ENCODE measurements around the gene NBPF1.
"Not testable (repeated sequence)": the region's sequence is repeated elsewhere in the genome, so short reads cannot be mapped to it uniquely, and the experiment has no call there.

Gene NBPF1

GRCh38 chr1:16608838-16609560 lies 4.4 kb downstream of the NBPF1 start:
- no peak overlapping the region for H3K4me2 ChIP-seq (ENCODE audit: insufficient read depth, low read length, poor library complexity, severe bottlenecking)
- no peak overlapping the region for H4K8ac ChIP-seq (ENCODE audit: low read depth, low read length)
- H3K23ac ChIP-seq (ENCODE audit: low read depth, low read length, poor library complexity), result no peak overlapping the region
- H2BK12ac ChIP-seq (ENCODE audit: low read length), result no peak overlapping the region
- H3K14ac ChIP-seq (ENCODE audit: low read length), result no peak overlapping the region
- H3K18ac ChIP-seq (ENCODE audit: low read length), result no peak overlapping the region
- H2AFZ ChIP-seq (ENCODE audit: low read length), result no peak overlapping the region
- H3K9me3 ChIP-seq (replicated peaks in 1 of 2; ENCODE audit: control insufficient read depth in 2 of 2, insufficient read depth in 1 of 2, low read depth in 1 of 2, low read length in 2 of 2), result no peaks in the 10 kb centered on the region
- DNase-seq (ENCODE audit: low spot score), result no peak
- H3K27ac ChIP-seq (replicated peaks; ENCODE audit: low read length), result no peak overlapping the region
- no peak overlapping the region for H3K9ac ChIP-seq (ENCODE audit: low read depth, low read length, poor library complexity)
- peaks cover 8% of the 10 kb centered on the region for H3K79me1 ChIP-seq (ENCODE audit: low read depth, low read length)
- peaks cover 22 to 44% of the 10 kb centered on the region in 2 donors for H3K36me3 ChIP-seq (replicated peaks in 1 of 2; ENCODE audit: control insufficient read depth in 2 of 2, insufficient read depth in 2 of 2, low read length in 2 of 2)
- no peak overlapping the region for H2BK15ac ChIP-seq (ENCODE audit: low read length)
- no peak overlapping the region for H3K4ac ChIP-seq (ENCODE audit: low read length)
- no peak overlapping the region for H2AK5ac ChIP-seq (ENCODE audit: low read depth, low read length)
- H2BK120ac ChIP-seq (ENCODE audit: low read depth, low read length), result no peak overlapping the region
- no peak overlapping the region for H2BK5ac ChIP-seq (ENCODE audit: low read length)
- H3K4me1 ChIP-seq (ENCODE audit: control insufficient read depth in 2 of 2, insufficient read depth in 1 of 2, low read depth in 1 of 2, low read length in 2 of 2), result peaks cover 1 to 9% of the 10 kb centered on the region in 2 donors
- H4K91ac ChIP-seq (ENCODE audit: low read depth, low read length, poor library complexity), result no peak overlapping the region
- WGBS, 2 donors (ENCODE audit: extremely low coverage in 2 of 2, insufficient read length in 2 of 2, insufficient replicate concordance in 1 of 2), result no CpG with 5 or more reads among the region's 9 CpGs
- H3K27me3 ChIP-seq (ENCODE audit: control insufficient read depth in 3 of 3, insufficient read depth in 3 of 3, low read depth in 1 of 3, low read length in 3 of 3), result peaks cover 0 to 2% (median 0%) of the 10 kb centered on the region in 3 experiments
- H3K4me3 ChIP-seq (ENCODE audit: low read length in 2 of 2), result no peak overlapping the region

DNA sequence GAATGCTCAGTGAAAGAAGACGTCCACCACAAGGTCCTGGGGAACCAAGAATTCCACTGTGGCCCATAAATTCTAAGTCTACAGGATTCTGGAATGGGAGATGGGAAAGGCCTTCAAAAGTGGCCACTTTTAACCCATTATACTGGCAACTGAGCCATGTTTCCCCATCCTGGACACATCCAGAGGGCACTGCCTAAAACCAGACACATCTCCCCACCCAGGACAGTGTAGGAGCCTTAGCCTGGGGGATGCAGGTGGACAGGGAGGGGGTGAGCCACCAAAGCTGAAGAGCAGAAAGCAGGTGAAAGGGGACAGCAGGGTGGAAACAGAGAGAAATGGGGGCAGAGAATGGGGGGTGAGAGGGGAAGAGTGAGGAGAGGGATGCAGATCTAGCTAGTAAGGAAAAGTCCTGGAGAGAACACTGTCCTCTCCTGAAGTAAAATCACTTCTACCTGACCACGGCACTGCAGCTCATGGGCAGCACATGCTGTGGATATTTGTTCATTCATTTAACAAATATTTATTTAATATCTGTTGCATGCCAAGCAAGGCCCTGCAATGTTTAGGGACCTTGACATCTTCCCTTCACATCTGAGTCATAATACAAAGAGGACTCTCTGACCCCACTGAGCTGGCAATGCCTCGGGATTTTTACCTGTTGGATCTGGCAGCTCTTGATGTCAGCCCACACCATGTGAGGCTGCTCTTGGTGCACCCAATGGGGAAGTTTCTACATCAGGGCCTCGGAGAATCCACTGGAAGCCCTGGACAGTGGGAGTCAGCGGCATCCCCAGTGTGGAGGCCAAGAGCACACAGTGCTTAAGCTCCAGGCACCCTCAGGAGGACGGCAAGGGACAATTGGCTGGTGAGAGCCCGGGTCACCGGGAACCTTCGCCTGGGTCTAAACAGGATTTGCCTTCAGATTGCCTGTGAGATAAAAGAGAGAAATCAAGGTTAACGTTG lies 5.2 kb downstream of the NBPF1 start:
- not testable (repeated sequence) for H2AK5ac ChIP-seq (ENCODE audit: low read depth, low read length); H3K4me3 ChIP-seq (ENCODE audit: low read length in 2 of 2); H4K8ac ChIP-seq (ENCODE audit: low read depth, low read length); H3K9me3 ChIP-seq (replicated peaks in 1 of 2; ENCODE audit: control insufficient read depth in 2 of 2, insufficient read depth in 1 of 2, low read depth in 1 of 2, low read length in 2 of 2); H2BK15ac ChIP-seq (ENCODE audit: low read length); H3K14ac ChIP-seq (ENCODE audit: low read length); H2AFZ ChIP-seq (ENCODE audit: low read length); H3K4me2 ChIP-seq (ENCODE audit: insufficient read depth, low read length, poor library complexity, severe bottlenecking); H4K91ac ChIP-seq (ENCODE audit: low read depth, low read length, poor library complexity); H3K18ac ChIP-seq (ENCODE audit: low read length); H3K23ac ChIP-seq (ENCODE audit: low read depth, low read length, poor library complexity); H3K9ac ChIP-seq (ENCODE audit: low read depth, low read length, poor library complexity); H3K4me1 ChIP-seq (ENCODE audit: control insufficient read depth in 2 of 2, insufficient read depth in 1 of 2, low read depth in 1 of 2, low read length in 2 of 2); H2BK5ac ChIP-seq (ENCODE audit: low read length); H2BK12ac ChIP-seq (ENCODE audit: low read length); H3K27me3 ChIP-seq (ENCODE audit: control insufficient read depth in 3 of 3, insufficient read depth in 3 of 3, low read depth in 1 of 3, low read length in 3 of 3); DNase-seq (ENCODE audit: low spot score); H3K4ac ChIP-seq (ENCODE audit: low read length); H3K79me1 ChIP-seq (ENCODE audit: low read depth, low read length); H3K27ac ChIP-seq (replicated peaks; ENCODE audit: low read length)
- Histone ChIP-seq H2BK120ac (ENCODE audit: low read depth, low read length) (peak overlapping the region; percentile 1), H3K36me3 (replicated peaks in 1 of 2; ENCODE audit: control insufficient read depth in 2 of 2, insufficient read depth in 2 of 2, low read length in 2 of 2) (peaks cover 22 to 44% of the 10 kb centered on the region in 2 donors)
- WGBS, 2 donors (ENCODE audit: extremely low coverage in 2 of 2, insufficient read length in 2 of 2, insufficient replicate concordance in 1 of 2), result no CpG with 5 or more reads among the region's 10 CpGs

DNA sequence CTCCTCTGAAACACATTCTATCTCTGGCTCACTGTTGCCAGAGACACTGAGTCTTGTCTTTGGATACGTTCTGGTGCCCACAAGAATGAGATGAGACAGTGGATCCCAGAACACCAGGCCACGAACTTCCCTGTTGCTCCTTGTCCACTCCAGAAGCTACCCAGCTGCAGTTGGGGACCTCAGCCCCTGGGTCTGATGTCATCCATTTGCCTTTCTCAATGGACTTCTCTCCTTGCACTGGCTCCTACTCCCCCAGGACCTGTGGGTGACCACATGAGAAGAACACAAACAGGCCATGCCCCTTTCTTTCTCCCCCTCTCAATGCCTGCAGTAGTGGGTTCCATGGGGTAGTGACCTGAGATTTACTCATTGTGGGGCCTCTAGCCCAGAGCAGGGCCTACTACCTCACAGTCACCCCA lies 5.9 kb downstream of the NBPF1 start:
- Histone ChIP-seq H3K4me1 (ENCODE audit: control insufficient read depth in 2 of 2, insufficient read depth in 1 of 2, low read depth in 1 of 2, low read length in 2 of 2) (peaks cover 1 to 9% of the 10 kb centered on the region in 2 donors), H3K4me2 (ENCODE audit: insufficient read depth, low read length, poor library complexity, severe bottlenecking) (no peak overlapping the region), H2BK12ac (ENCODE audit: low read length) (no peak overlapping the region), H2AK5ac (ENCODE audit: low read depth, low read length) (no peak overlapping the region), H3K4me3 (ENCODE audit: low read length in 2 of 2) (peak overlapping the region in 1 of 2 donors; percentile 1), H3K4ac (ENCODE audit: low read length) (no peak overlapping the region), H4K8ac (ENCODE audit: low read depth, low read length) (no peak overlapping the region), H2AFZ (ENCODE audit: low read length) (no peak overlapping the region), H3K9me3 (replicated peaks in 1 of 2; ENCODE audit: control insufficient read depth in 2 of 2, insufficient read depth in 1 of 2, low read depth in 1 of 2, low read length in 2 of 2) (no peaks in the 10 kb centered on the region), H2BK15ac (ENCODE audit: low read length) (no peak overlapping the region), H3K27ac (replicated peaks; ENCODE audit: low read length) (no peak overlapping the region), H3K79me1 (ENCODE audit: low read depth, low read length) (peaks cover 2% of the 10 kb centered on the region), H3K18ac (ENCODE audit: low read length) (no peak overlapping the region), H3K9ac (ENCODE audit: low read depth, low read length, poor library complexity) (no peak overlapping the region), H3K36me3 (replicated peaks in 1 of 2; ENCODE audit: control insufficient read depth in 2 of 2, insufficient read depth in 2 of 2, low read length in 2 of 2) (peaks cover 22 to 47% of the 10 kb centered on the region in 2 donors), H4K91ac (ENCODE audit: low read depth, low read length, poor library complexity) (no peak overlapping the region), H2BK5ac (ENCODE audit: low read length) (no peak overlapping the region), H3K14ac (ENCODE audit: low read length) (no peak overlapping the region), H2BK120ac (ENCODE audit: low read depth, low read length) (no peak overlapping the region), H3K27me3 (ENCODE audit: control insufficient read depth in 3 of 3, insufficient read depth in 3 of 3, low read depth in 1 of 3, low read length in 3 of 3) (peaks cover 0 to 2% (median 0%) of the 10 kb centered on the region in 3 experiments), H3K23ac (ENCODE audit: low read depth, low read length, poor library complexity) (no peak overlapping the region)
- no CpG with 5 or more reads among the region's 2 CpGs for WGBS, 2 donors (ENCODE audit: extremely low coverage in 2 of 2, insufficient read length in 2 of 2, insufficient replicate concordance in 1 of 2)
- no peak for DNase-seq (ENCODE audit: low spot score)

Measured in neuronal stem cell (in vitro differentiated cells).